DMS53 treated with DMSO at 0.1 percent for 48 hours (cell line): ENCODE results near the gene CCR3.

ENCODE experiments used
- DNase-seq: peaks from one replicate; lab custom pipeline; 2025; ENCODE audit not compliant: unreplicated experiment; lab: John Stamatoyannopoulos, UW

CCR3 gene

GRCh38 chr3:46270474-46270873 lies 28.2 kb downstream of the CCR3 start:
- no peak for DNase-seq

- DNase-seq, result no peak
These were observed 29.0 kb downstream of the CCR3 start for GRCh38 chr3:46271209-46271745.

DNA sequence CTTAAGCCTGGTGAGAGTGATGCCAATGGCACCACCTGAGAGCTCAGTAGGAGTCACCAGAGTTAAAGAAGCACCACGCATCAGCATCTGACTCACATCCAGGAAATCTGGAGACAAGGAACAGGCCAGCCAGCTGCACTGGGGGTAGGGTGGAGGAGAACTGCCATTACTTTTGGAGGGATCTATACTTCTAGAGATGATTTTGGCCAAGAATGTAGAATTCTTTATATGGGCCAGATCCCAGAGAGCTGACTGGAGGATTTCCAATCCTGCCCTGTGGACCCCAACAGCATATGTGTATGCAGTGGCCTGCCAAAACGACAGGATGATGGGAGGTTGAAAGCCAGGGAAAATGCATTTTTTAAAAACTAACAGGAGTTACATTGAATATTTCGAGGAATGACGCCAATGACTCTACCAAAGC lies 29.8 kb downstream of the CCR3 start:
- no peak for DNase-seq

DNA sequence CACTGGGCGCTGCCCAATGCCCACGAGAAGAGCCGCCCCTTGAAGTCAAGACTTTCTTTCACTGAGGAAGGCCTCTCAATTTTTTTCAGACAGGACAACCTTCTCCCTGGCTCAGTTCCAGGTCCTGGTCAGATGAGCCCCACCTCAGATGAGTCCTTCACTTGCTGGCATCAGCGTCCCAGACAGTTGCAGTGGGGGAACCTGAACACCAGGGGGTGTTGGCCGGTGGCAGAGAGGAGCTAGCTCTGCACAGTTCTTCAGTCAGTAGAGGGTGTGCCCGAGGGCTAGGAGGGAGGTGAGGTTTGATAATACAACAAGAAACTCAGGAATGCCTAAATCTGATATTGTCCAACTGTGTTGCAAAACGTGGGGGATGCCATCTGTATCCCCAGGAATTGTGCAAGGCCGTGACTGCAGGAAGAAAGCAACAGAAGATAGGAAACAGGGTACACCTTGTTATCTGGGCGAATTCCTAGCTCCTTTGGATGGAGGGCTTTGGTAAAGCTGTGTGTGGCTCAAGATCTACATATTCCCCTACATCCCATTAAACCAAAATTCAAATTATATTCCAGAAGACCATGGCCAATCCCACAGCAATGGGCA lies 34.3 kb downstream of the CCR3 start:
- no peak for DNase-seq

- DNase-seq, result no peak
These were observed 35.2 kb downstream of the CCR3 start for GRCh38 chr3:46277476-46277875.

GRCh38 chr3:46278816-46279672 lies 36.8 kb downstream of the CCR3 start:
- DNase-seq, result no peak

GRCh38 chr3:46280105-46280797 lies 38.0 kb downstream of the CCR3 start:
- no peak for DNase-seq

- no peak for DNase-seq
These were observed 39.3 kb downstream of the CCR3 start for GRCh38 chr3:46281551-46281950.

GRCh38 chr3:46282041-46282440 lies 39.8 kb downstream of the CCR3 start:
- DNase-seq, result no peak

- DNase-seq, result no peak
These were observed 40.4 kb downstream of the CCR3 start for GRCh38 chr3:46282696-46283095.

GRCh38 chr3:46283881-46284450 lies 41.7 kb downstream of the CCR3 start:
- no peak for DNase-seq

- no peak for DNase-seq
These were observed 42.9 kb downstream of the CCR3 start for GRCh38 chr3:46284981-46285683.

GRCh38 chr3:46285931-46286619 lies 43.8 kb downstream of the CCR3 start:
- DNase-seq, result no peak

- no peak for DNase-seq
These were observed 44.8 kb downstream of the CCR3 start for GRCh38 chr3:46286947-46287565.

- no peak for DNase-seq
These were observed 47.3 kb downstream of the CCR3 start for GRCh38 chr3:46289551-46289950.

DNA sequence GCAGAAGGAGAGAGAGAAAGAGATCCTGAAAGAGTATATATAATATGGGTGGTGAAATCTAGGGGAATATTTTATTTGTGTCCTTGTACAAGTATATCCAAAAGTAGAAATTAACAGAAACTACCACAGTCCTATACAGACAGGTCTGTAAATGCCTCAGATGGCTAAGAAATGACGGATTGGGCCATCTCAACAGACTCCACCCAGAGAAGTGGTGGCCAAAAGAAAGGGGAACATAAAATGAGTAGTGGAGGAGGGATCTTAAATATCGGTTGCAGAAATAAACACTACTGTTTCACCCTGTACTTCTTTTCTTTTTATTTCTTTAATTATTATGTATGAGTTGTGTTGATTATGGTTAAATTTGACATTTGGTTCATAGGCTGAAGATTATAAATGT lies 47.7 kb downstream of the CCR3 start:
- DNase-seq, result no peak

GRCh38 chr3:46291046-46291445 lies 48.8 kb downstream of the CCR3 start:
- no peak for DNase-seq

DNA sequence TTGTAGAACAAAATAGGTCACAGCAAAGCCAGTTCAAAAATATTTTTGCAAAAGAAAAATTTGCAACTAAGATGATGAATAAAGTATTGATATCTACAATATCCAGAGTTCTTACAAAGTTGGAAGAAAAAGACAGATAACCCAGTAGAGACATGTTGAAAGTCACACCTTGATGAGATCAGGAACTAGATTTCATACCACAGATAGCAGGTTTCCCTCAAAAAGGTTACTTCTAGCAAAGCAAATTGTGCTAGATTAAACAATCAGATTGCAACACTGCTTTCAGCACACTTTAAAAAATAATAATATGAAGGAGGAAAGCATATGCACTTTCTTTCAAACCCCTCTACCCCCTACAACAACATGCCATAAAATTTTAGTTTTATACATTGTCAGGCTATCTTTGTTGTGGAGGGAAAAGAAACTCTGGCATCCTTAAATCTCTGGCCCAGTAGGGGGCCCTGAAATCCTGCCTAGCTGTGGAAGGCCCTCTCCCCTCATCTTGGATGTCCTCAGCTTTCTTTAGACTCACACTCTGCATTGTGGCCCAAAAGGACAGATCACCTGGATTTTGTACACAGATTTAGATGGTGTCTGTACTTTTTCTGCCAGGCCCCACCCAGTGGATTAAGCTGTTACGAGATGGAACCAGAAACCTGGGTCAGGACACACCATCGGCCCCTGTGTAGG lies 50.9 kb downstream of the CCR3 start:
- DNase-seq, result no peak
